Left forelimb (tissue), 1 donor: ENCODE results near the gene RPL13A.
A peak's percentile ranks its signal among the peaks of the same experiment; 100 is the strongest.

ENCODE experiments used
- DNase-seq: peaks from one replicate; pipeline ENCODE4 v3.0.0-alpha.2; 2018; ENCODE audit warnings: low spot score

Gene RPL13A

DNA sequence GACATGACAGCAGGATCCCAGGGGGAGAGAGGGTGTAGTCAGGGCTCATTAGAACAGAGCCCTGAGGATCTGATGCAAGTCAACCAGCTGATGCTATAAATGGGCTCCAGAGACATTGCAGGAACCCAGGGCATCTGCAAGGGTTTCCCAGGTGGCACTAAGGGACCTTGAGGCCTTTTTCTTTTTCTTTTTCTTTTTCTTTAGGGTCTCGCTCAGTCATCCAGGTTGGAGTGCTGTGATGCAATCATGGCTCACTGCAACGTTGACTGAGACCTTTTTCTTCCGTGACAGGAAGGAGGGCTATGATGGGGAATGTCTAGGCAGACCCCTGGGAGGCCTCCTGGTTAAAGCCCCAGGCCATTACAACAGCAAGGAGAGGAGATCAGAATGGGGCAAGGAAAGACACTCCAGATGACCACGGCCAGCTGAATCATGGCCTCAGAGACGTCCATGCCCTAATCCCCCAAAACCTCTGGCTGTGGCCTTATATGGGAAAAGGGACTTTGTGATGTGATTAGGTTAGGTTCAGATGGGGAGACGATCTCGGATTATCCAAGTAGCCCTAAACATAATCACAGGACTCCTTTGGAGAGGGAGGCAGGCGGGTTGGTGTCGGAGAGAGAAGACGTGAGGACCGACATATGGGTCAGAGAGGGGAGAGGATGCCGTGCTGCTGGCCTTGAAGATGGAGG lies 20.5 kb downstream of the RPL13A start:
- peak; percentile 54 for DNase-seq

DNA sequence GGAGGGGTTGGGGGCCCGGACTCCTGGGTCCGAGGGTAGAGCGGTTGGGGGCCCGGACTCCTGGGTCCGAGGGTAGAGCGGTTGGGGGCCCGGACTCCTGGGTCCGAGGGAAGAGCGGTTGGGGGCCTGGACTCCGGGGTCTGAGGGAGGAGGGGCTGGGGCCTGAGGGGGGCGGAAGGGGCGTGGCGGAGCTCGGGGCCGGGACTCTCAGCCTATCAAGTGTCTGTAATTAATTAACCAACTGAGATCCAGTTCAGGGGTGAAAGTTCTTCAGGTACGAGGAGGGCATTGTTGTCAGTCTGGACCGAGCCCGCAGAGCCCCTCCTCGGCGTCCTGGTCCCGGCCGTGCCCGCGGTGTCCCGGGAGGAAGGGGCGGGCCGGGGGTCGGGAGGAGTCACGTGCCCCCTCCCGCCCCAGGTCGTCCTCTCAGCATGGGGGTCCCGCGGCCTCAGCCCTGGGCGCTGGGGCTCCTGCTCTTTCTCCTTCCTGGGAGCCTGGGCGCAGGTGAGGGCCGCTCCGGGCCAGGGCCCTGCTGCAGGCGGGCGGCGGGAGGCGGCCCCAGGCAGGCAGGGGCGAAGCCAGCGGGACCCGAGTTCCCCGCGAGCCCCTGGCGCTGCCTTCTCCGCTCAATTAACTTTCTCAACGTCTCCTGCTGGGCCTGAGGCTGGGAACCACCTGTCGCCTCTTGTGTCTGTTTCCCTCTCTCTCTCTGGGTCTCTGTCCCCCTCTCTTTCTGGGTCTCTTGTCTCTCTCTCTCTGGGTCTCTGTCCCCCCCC lies 25.8 kb downstream of the RPL13A start:
- DNase-seq = peak; percentile 84

DNA sequence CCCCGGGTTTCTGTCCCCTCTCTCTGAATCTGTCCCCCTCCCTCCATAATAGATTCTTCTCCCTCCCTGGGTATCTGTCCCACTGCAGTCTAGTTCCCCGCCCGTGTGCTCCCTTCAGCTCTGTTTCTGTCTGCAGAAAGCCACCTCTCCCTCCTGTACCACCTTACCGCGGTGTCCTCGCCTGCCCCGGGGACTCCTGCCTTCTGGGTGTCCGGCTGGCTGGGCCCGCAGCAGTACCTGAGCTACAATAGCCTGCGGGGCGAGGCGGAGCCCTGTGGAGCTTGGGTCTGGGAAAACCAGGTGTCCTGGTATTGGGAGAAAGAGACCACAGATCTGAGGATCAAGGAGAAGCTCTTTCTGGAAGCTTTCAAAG lies 26.3 kb downstream of the RPL13A start:
- no peak for DNase-seq

DNA sequence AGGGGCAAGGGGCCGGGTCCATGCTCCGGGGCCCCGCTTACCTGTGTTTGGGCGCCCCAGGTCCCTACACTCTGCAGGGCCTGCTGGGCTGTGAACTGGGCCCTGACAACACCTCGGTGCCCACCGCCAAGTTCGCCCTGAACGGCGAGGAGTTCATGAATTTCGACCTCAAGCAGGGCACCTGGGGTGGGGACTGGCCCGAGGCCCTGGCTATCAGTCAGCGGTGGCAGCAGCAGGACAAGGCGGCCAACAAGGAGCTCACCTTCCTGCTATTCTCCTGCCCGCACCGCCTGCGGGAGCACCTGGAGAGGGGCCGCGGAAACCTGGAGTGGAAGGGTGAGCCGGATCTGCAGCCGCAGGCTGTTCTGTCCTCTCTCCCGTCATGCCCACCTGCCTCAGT lies 26.7 kb downstream of the RPL13A start:
- DNase-seq = no peak

DNA sequence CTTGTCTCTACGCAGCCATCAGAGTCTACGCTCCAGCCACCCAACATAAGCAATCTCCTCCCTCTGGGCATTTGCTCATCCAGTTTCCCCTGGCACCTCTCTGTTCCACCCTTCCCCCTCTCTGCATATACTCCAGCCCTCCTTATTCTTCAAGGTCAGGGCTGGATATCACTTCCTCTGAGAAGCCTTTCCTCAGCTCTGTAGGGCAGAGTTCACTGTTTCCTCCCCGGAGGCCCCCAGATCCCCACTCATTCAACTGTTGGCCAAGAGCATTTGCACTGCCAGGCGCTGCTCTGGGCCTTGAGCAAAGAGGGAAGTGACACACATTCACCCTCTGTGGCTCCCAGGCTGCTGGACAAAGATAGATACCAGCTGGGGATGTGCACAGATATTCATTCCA lies 28.4 kb downstream of the RPL13A start:
- no peak for DNase-seq

DNA sequence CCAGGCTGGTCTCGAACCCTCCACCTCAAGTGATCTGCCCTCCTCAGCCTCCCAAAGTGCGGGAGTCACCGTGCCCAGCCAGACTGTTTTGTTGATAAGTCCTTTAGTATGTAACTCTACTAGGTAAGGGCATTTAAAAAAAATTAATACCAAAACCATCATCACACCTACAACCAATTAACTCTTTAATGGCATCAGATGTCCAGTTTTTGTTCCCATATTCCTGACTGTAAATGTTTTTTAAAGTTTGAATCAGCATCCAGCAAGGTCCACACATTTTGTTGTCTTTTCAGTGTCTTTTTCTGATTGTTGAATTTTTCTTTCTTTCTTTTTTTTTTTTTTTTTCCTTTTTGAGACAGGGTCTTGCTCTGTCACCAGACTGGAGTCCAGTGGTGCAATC lies 30.6 kb downstream of the RPL13A start:
- no peak for DNase-seq

DNA sequence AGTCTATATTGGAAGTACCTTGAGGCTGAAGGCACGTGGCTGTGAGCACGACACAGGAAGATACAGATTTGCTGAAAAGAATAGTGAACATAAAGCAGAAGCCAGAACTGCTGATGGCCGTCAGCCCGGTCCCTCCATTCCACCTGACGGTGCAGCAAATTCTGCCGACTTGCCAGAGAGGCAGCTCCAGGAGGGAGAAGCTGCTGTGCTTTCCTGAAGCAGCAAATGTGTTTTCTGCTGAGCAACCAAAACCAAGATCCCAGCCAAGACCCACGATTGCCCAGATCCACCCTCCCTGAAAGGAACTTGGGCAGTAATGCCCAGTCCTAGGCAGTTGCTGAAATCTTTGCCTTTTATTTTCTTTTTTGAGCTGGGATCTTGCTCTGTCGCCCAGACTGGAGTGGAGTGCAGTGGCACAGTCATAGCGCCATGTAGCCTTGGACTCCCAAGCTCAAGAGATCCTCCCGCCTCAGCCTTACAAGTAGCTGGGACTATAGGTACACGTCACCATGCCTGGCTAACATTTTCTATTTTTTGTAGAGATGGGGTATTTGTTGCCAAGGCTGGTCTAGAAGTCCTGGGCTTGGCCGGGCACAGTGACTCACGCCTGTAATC lies 33.4 kb downstream of the RPL13A start:
- no peak for DNase-seq

DNA sequence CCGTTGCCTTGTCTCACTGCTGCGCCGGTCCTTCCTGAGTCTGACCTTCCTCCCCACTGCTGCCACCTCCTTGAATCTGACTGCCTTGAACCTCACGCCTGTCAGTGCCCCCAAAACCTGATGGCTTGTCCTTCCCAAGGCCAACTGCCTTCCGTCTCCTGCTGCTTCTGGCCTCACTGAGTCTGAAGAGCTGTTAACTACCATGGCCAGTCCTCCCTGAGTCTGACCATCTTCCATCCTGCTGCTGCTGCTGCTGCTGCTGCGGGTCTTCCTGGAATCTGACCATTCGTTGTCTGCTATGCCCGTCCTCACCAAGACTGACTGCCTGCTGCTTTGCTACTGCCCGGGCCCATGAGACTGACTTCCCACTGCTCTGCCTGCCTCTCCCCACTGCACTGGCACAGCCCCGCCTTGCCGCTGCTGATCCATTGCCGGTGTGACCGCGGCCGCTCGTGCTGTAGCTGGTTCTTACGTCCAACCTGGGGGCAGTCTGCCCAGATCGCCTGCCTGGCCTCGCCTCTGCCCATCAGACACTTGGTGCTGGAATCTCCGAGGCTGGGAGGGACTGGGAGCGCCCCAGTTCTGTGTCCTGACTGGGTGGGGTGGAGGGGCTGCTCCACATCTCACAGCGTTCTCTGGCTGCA lies 37.5 kb downstream of the RPL13A start:
- DNase-seq = no peak

DNA sequence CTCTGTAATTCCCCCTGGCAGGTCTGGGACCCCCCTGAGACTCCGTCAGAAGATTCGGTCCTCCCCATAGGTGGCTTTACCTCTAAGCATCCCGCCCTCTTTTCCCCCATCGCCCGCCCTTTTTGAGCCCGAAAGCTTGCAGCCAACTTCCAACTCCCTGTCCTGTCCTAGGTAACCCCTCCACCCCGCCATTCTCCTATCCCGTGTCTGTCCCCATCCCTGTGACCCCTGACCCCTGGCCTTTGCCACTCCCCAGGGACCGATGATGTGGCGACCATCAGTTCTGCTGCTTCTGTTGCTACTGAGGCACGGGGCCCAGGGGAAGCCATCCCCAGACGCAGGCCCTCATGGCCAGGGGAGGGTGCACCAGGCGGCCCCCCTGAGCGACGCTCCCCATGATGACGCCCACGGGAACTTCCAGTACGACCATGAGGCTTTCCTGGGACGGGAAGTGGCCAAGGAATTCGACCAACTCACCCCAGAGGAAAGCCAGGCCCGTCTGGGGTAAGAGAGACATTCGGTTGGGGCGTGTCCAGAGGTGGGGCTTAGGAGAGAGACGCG lies 40.9 kb downstream of the RPL13A start:
- DNase-seq = no peak

DNA sequence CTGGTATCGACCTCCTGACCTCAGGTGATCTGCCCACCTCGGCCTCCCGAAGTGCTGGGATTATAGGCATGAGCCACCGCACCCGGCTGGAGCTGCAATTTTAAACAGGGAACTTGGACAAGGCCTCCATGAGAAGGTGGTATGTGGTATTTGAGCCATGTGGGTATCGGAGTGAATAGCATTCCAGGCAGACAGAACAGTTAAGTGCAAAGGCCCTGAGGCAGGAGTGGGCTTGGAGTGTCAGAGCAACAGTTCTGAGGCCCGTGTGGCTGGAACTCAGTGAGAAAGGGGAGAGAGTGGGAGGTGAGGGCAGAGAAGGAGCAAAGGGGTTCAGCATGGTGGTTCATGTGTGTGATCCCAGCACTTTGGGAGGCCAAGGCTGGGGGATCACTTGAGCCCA lies 43.3 kb downstream of the RPL13A start:
- no peak for DNase-seq

DNA sequence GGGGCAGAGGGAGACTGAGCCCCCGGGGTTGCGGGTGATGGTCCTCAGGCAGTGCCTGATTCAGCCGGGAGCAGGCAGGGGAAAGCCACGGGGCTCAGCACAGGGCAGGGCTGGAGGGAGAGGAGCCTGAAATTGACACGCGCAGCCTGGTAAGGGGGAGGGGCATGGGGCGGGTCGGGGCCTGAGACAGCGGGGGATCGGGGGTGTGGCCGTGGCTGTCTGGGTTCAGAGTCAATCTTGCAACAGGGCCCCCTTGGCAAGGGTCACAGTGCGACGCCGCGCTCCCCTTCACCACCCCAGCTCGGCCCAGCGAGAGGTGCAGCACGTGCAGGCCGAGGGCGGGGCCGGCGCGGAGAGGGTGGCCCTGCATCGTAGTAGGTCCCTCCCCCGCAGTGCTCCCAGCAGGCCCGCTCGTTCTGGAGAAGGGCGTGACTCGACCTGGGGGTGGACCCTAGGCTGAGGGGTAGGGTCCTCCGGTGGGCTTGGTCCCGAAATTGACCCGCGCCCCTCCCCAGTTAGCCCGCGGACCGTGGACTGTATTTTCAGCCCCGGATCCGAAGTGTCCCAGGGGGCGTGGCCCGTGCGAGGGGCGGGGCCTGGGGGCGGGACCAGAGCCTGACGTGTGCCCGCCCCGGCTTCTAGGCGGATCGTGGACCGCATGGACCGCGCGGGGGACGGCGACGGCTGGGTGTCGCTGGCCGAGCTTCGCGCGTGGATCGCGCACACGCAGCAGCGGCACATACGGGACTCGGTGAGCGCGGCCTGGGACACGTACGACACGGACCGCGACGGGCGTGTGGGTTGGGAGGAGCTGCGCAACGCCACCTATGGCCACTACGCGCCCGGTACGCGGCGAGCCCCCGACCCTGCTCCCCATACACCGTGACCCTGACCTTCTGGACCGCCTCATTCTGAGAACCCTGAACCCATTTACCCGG lies 46.4 kb downstream of the RPL13A start:
- peak; percentile 88 for DNase-seq

DNA sequence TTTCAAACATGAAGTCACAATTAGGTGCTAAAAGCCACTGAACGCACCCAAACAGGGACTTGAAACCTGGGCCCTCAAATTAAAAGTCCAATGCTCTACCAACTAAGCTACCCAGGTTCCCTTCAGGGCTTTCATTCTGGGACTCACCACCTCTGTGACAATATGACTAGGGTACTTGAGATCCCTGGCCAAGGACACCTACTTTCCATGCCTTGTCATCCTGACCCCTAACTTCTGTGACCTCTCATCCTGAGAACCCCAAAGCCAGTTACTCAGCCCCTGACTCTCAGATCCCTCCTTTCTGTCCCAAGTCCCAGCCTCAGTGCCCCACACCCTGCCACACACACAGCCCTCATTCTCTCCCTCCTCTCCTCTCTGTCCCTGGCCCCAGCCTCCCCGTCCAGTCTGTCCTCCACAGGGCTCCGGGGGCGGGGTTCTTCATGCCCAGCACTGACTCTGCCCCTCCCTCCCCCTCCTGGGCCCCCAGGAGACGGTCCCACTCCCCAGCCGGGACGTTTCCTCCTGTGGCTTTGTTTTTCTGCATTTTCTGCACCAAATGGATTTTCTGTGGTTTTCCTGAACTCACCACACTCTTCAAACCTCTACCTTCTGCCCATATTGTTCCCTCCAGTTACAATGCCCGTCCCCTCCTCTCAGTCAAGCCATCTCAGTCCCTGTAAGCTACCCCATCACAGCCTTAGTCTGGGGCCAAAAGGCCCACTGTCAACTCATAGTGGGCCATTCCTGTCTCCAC lies 47.4 kb downstream of the RPL13A start:
- DNase-seq = no peak

DNA sequence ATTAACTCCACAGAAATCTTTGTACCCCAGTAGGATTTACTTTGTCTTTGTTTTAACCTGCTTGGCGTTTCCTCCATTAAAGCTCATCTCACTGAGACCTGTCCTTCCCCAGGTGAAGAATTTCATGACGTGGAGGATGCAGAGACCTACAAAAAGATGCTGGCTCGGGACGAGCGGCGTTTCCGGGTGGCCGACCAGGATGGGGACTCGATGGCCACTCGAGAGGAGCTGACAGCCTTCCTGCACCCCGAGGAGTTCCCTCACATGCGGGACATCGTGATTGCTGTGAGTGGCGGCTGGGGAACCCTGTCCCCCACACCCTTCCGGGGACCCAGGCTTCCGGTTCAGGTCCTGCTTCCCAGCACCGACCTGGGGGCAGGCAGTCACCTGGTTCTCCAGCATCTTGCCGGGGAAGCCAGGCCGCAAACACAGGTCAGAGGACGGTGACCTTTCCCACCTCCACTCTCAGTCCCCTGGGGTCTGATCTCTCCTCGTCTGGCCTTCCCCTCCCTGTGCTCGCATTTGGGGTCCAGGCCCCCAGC lies 49.6 kb downstream of the RPL13A start:
- no peak for DNase-seq

DNA sequence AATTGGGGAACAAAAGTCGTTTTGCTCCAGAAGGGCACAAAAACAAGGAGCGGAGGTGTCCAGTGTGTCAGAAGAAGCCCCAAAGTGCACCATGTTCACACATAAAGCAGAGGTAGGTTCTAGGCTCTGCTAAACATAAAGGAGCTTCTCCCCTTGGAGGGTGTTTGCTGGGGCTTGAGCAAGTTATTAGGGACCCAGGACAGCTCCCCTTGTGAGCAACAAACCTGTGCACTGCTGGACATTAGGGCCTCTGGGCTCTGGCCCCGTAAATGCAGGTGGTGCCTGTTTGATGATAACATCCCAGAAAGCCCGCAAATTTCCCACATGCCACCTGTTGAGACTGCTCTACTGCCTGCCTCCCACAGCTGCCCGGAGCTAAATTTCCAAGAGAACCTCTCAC lies 51.2 kb downstream of the RPL13A start:
- DNase-seq = no peak

DNA sequence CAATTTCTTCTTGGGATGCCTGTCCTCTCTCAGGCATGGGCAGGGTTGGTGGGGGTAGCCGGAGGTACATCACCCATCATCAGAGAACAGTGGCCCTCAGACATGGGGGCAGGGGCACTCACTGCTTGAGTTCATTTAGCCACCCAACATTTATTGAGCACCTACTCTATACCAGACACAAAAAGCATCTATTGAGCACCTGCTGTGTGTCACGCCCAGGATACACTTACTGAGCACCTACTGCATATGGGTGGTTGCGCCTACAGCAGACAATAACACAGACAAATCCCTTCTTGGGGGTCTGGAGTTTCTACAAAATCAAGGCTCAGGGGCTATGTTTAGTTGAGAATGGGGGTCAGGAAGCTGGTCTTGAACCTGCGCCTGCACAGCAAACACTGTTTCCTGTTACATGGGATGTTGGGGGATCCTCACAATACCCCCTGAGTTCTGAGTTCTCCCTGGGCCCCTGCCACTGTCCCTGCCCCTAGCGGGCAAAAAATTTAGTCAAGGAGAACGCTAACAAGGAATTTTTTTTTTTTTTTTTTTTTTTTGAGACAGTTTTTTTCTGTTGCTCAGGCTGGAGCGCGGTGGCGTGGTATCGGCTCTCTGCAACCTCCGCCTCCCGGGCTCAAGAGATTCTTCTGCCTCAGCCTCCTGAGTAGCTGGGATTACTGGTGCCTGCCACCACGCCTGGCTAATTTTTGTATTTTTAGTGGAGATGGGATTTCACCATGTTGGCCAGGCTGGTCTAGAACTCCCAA lies 52.0 kb downstream of the RPL13A start:
- no peak for DNase-seq
